Stimulated activated CD4-positive, alpha-beta T cell treated with anti-CD3 and anti-CD28 coated beads, Interleukin-2, amount 100 ng/mL, for 24 hours (primary cell): ENCODE results near the gene POU3F3.

Source experiments
- DNase-seq, 2 donors: peaks; one replicate each; pipeline ENCODE4 v3.0.0-alpha.2; 2020

The POU3F3 gene

GRCh38 chr2:104878863-104879512, 25.1 kb downstream of the POU3F3 start:
- DNase-seq = no peak

- no peak for DNase-seq
Measured at GRCh38 chr2:104880076-104880475, 26.2 kb downstream of the POU3F3 start.

GRCh38 chr2:104883357-104883756, 29.4 kb downstream of the POU3F3 start:
- no peak for DNase-seq

- no peak for DNase-seq
Measured at GRCh38 chr2:104885119-104885782, 31.3 kb downstream of the POU3F3 start.

GRCh38 chr2:104887676-104888075, 33.8 kb downstream of the POU3F3 start:
- no peak for DNase-seq

- no peak for DNase-seq
Measured at GRCh38 chr2:104888489-104889258, 34.8 kb downstream of the POU3F3 start.

- DNase-seq = no peak
Measured at GRCh38 chr2:104889291-104889959, 35.5 kb downstream of the POU3F3 start.

GRCh38 chr2:104889960-104890684, 36.2 kb downstream of the POU3F3 start:
- no peak for DNase-seq

GRCh38 chr2:104890685-104891069, 36.8 kb downstream of the POU3F3 start:
- no peak for DNase-seq

GRCh38 chr2:104891145-104891544, 37.2 kb downstream of the POU3F3 start:
- DNase-seq = no peak

GRCh38 chr2:104896446-104896845, 42.5 kb downstream of the POU3F3 start:
- DNase-seq = no peak

GRCh38 chr2:104897515-104898184, 43.7 kb downstream of the POU3F3 start:
- no peak for DNase-seq

GRCh38 chr2:104900608-104901007, 46.7 kb downstream of the POU3F3 start:
- DNase-seq = no peak

- DNase-seq = no peak
Measured at GRCh38 chr2:104901037-104901881, 47.3 kb downstream of the POU3F3 start.

- DNase-seq = no peak
Measured at GRCh38 chr2:104902317-104902716, 48.4 kb downstream of the POU3F3 start.
